ENCODE data around the gene KCNG4. TPM values are rescaled to one million over a fixed set of nuclear protein-coding genes. Genes with fewer than 3 reads are reported as not detected.

The KCNG4 gene
- total RNA-seq, 1 experiment from 2014 or later, result not detected

- no peak overlapping the region for H3K9ac ChIP-seq (ENCODE audit: extremely low read depth, insufficient read length, low read length)
- no peak overlapping the region for H2AFZ ChIP-seq (ENCODE audit: low read length)
- no peak for TF ChIP-seq CTCF (conservative IDR thresholded peaks at IDR 0.05)
- H2AK5ac ChIP-seq (ENCODE audit: insufficient read length, low read length), result no peak overlapping the region
- no peaks in the 10 kb centered on the region; the same call in 1 of the 2 replicates for H3K4me1 ChIP-seq (ENCODE audit: insufficient read depth, low read length)
- H3K18ac ChIP-seq (ENCODE audit: insufficient read length, low read depth, low read length), result no peak overlapping the region
- no peaks in the 10 kb centered on the region for H3K79me1 ChIP-seq (ENCODE audit: insufficient read depth, low read depth, low read length, poor library complexity, severe bottlenecking)
- no peak overlapping the region for H2BK12ac ChIP-seq (ENCODE audit: insufficient read length, low read depth, low read length)
- no peak overlapping the region for H2BK5ac ChIP-seq (ENCODE audit: insufficient read length, low read length)
- H3K27me3 ChIP-seq (ENCODE audit: insufficient read depth, low read length), result no peaks in the 10 kb centered on the region
- Mint-ChIP-seq H3K36me3 (ENCODE audit: insufficient read depth in 1 of 3, low read depth in 3 of 3) (no peaks in the 10 kb centered on the region), H3K9me3 (no peaks in the 10 kb centered on the region; a peak in 1 of 5 replicates), H3K27ac (no peak overlapping the region), H3K4me1 (peaks cover 6 to 21% of the 10 kb centered on the region in 2 experiments; a peak in 3 of 4 replicates), H3K27me3 (ENCODE audit: low read depth) (no peaks in the 10 kb centered on the region; the same call in 1 of the 2 replicates), H3K4me3 (no peak overlapping the region)
- no peak overlapping the region for H3K14ac ChIP-seq (ENCODE audit: insufficient read depth, low read length)
- no peak overlapping the region for H2BK15ac ChIP-seq (ENCODE audit: low read depth, low read length)
- H3K27ac ChIP-seq (ENCODE audit: insufficient read length, low read depth, low read length), result no peak overlapping the region
- no peak overlapping the region for H2BK120ac ChIP-seq (ENCODE audit: low read depth, low read length, poor library complexity, severe bottlenecking)
- no peaks in the 10 kb centered on the region for H3K79me2 ChIP-seq (ENCODE audit: insufficient read depth, low read length)
- H4K91ac ChIP-seq (ENCODE audit: insufficient read length, low read depth, low read length), result no peak overlapping the region
- no peaks in the 10 kb centered on the region for H3K23me2 ChIP-seq (ENCODE audit: insufficient read length, low read depth, low read length, poor library complexity, severe bottlenecking)
- H2BK20ac ChIP-seq (ENCODE audit: low read depth, low read length, poor library complexity, severe bottlenecking), result no peak overlapping the region
- H4K8ac ChIP-seq (replicated peaks; ENCODE audit: insufficient read length, low read depth, low read length), result no peak overlapping the region
- H3K23ac ChIP-seq (ENCODE audit: insufficient read length, low read depth, low read length), result no peak overlapping the region
- no peaks in the 10 kb centered on the region for H4K20me1 ChIP-seq (ENCODE audit: control insufficient read depth, insufficient read depth, insufficient read length)
- no peak overlapping the region for H4K5ac ChIP-seq (ENCODE audit: insufficient read length, low read depth, low read length)
- H3K4me2 ChIP-seq (ENCODE audit: insufficient read depth, insufficient read length, low read length), result no peak overlapping the region
- no peak for DNase-seq
- no peak overlapping the region for H3K4ac ChIP-seq (ENCODE audit: low read depth, low read length)
- no CpG with 5 or more reads among the region's 10 CpGs for WGBS (ENCODE audit: extremely low coverage, insufficient read length, low lambda C conversion rate)
- no peak overlapping the region for H3K56ac ChIP-seq (ENCODE audit: insufficient read length, low read depth, low read length)
- no peaks in the 10 kb centered on the region for H3K9me3 ChIP-seq (ENCODE audit: control insufficient read depth, low read depth, low read length)
- no peak overlapping the region for H3T11ph ChIP-seq (ENCODE audit: low read length)
Observed at GRCh38 chr16:84199861-84200260, 40.0 kb downstream of the KCNG4 start.
